Astrocyte (in vitro differentiated cells and primary cell): ENCODE results near the gene GAMT. TPM values are rescaled to one million over a fixed set of nuclear protein-coding genes. Genes with fewer than 3 reads are reported as not detected.

Experiments
- DNase-seq: peaks from one replicate; pipeline ENCODE4 v3.0.0-alpha.2; 2010; ENCODE audit warnings: low read depth
- FAIRE-seq: peaks from 2 replicates; lab custom pipeline; 2011; peaks lifted over from hg19 to GRCh38; lab: Jason Lieb, UNC
- H2AFZ ChIP-seq: 2 replicates; pipeline ENCODE4 v1.6.0; 2012; ENCODE audit warnings: low read depth, low read length, inconsistent platforms
- H3K27ac ChIP-seq: 2 replicates; pipeline ENCODE4 v1.5.1; 2011; ENCODE audit warnings: low read depth, low read length, inconsistent platforms
- H3K27me3 ChIP-seq: 2 replicates; pipeline ENCODE4 v1.6.0; 2011; ENCODE audit warnings: low read length, inconsistent platforms; ENCODE audit not compliant: insufficient read depth
- H3K36me3 ChIP-seq: 2 replicates; pipeline ENCODE4 v1.5.1; 2011; ENCODE audit warnings: low read length, inconsistent platforms; ENCODE audit not compliant: insufficient read depth
- H3K4me1 ChIP-seq: 2 replicates; pipeline ENCODE4 v1.5.1; 2011; ENCODE audit warnings: low read length, inconsistent platforms; ENCODE audit not compliant: insufficient read depth
- H3K4me2 ChIP-seq: 2 replicates; pipeline ENCODE4 v1.6.0; 2012; ENCODE audit warnings: low read length, inconsistent platforms
- H3K4me3 ChIP-seq: 2 replicates; pipeline ENCODE4 v1.5.1; 2011; ENCODE audit warnings: low read depth, mild to moderate bottlenecking, low read length, inconsistent platforms; ENCODE audit not compliant: insufficient read depth
- H3K79me2 ChIP-seq: 2 replicates; pipeline ENCODE4 v1.6.0; 2012; ENCODE audit warnings: mild to moderate bottlenecking, low read length, inconsistent platforms; ENCODE audit not compliant: insufficient read depth
- H3K9ac ChIP-seq: 2 replicates; pipeline ENCODE4 v1.6.0; 2012; ENCODE audit warnings: mild to moderate bottlenecking, low read length, inconsistent platforms
- H3K9me3 ChIP-seq: 2 replicates; pipeline ENCODE4 v1.5.1; 2012; ENCODE audit warnings: low read depth, mild to moderate bottlenecking, low read length, inconsistent platforms; ENCODE audit not compliant: insufficient read depth
- H4K20me1 ChIP-seq: 2 replicates; pipeline ENCODE4 v1.6.0; 2012; ENCODE audit warnings: low read length, inconsistent platforms; ENCODE audit not compliant: insufficient read depth
- H3K27ac Mint-ChIP-seq: one replicate; pipeline ENCODE4 v1.8.0; 2021; ENCODE audit warnings: mild to moderate bottlenecking, mixed read lengths; ENCODE audit not compliant: unreplicated experiment
- H3K27me3 Mint-ChIP-seq: one replicate; pipeline ENCODE4 v1.8.0; 2021; ENCODE audit warnings: low read depth, mixed read lengths; ENCODE audit not compliant: unreplicated experiment
- H3K36me3 Mint-ChIP-seq: one replicate; pipeline ENCODE4 v1.8.0; 2021; ENCODE audit warnings: low read depth, mixed read lengths; ENCODE audit not compliant: unreplicated experiment
- H3K4me1 Mint-ChIP-seq: one replicate; pipeline ENCODE4 v1.8.0; 2021; ENCODE audit warnings: low read depth, mixed read lengths; ENCODE audit not compliant: unreplicated experiment
- H3K4me3 Mint-ChIP-seq: one replicate; pipeline ENCODE4 v1.8.0; 2021; ENCODE audit warnings: mild to moderate bottlenecking, moderate library complexity, mixed read lengths; ENCODE audit not compliant: unreplicated experiment
- H3K9me3 Mint-ChIP-seq: one replicate; pipeline ENCODE4 v1.8.0; 2021; ENCODE audit warnings: mild to moderate bottlenecking, mixed read lengths; ENCODE audit not compliant: unreplicated experiment
- EZH2 ChIP-seq: IDR thresholded peaks from 2 replicates; pipeline ENCODE4 v1.6.1; 2012; ENCODE audit warnings: mild to moderate bottlenecking, low read length, inconsistent platforms; ENCODE audit not compliant: insufficient read depth
- total RNA-seq: library from RNA; stranded (reverse); gene quantifications from 2 replicates; pipeline ENCODE4 v1.2.1, GENCODE V29; 2021
- TF ChIP-seq, protein P1 (sequence below): IDR thresholded peaks from 2 replicates; pipeline ENCODE4 v1.5.1; 2011; ENCODE audit warnings: low read depth, mild to moderate bottlenecking, inconsistent platforms, low read length, moderate library complexity; ENCODE audit not compliant: insufficient read depth

Gene GAMT
- total RNA-seq, 1 donor from 2014 or later, result 35.9 TPM

DNA sequence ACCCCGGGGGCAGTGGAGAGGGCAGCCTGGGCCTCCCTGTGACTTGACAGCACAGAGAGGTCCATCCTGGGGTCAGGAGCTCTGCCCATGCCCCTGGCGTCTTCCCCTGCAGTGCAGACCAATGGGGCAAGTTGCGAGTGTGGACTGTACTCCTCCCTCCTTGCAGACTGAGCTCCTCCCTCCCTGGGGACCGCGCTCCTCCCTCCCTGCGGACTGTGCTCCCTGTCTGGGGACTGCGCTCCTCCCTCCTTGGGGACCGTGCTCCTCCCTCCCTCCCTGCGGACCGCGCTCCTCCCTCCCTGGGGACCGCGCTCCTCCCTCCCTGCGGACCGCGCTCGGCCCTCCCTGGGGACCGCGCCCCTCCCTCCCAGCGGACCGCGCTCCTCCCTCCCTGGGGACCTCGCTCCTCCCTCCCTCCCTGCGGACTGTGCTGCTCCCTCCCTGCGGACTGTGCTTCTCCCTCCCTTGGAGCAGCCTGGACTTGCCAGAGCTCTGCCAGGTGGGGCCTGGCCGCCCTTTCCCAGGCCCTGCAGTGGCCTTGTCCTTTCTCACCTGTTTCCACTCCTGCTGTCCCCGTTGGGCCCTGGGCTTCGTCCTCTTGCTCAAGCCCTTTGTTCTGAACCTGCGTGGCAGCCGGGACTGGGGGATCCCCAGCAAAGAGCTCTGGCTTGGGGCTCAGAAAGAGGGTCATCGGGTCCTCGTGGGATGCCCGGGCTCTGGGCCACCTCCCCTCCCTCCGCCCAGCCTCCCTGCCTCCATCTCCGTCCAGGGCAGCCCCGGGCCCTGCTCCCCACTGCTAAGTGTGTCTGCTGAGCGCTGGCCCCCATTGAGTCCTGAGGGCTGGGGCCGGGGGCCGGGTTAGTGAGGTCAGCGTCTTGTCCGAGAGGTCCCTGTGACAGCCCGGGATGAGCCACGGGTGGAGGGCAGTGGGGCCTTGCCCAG lies 6.8 kb downstream of the GAMT start:
- DNase-seq (no peak), FAIRE-seq (no peak)
- H4K20me1 ChIP-seq, result peaks cover 3% of the 10 kb centered on the region
- no peaks in the 10 kb centered on the region for H3K9me3 Mint-ChIP-seq
- H2AFZ ChIP-seq, result no peak overlapping the region
- H3K4me2 ChIP-seq, result no peak overlapping the region
- H3K36me3 Mint-ChIP-seq, result peaks cover 4% of the 10 kb centered on the region
- H3K4me1 ChIP-seq, result no peaks in the 10 kb centered on the region
- H3K4me1 Mint-ChIP-seq, result no peaks in the 10 kb centered on the region
- H3K27ac ChIP-seq, result no peak overlapping the region
- no peak overlapping the region for H3K4me3 Mint-ChIP-seq
- H3K9me3 ChIP-seq, result no peaks in the 10 kb centered on the region
- no peak overlapping the region for H3K9ac ChIP-seq
- TF ChIP-seq, protein P1, sequence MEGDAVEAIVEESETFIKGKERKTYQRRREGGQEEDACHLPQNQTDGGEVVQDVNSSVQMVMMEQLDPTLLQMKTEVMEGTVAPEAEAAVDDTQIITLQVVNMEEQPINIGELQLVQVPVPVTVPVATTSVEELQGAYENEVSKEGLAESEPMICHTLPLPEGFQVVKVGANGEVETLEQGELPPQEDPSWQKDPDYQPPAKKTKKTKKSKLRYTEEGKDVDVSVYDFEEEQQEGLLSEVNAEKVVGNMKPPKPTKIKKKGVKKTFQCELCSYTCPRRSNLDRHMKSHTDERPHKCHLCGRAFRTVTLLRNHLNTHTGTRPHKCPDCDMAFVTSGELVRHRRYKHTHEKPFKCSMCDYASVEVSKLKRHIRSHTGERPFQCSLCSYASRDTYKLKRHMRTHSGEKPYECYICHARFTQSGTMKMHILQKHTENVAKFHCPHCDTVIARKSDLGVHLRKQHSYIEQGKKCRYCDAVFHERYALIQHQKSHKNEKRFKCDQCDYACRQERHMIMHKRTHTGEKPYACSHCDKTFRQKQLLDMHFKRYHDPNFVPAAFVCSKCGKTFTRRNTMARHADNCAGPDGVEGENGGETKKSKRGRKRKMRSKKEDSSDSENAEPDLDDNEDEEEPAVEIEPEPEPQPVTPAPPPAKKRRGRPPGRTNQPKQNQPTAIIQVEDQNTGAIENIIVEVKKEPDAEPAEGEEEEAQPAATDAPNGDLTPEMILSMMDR, result no peak
- no peak for TF ChIP-seq EZH2
- no peaks in the 10 kb centered on the region for H3K79me2 ChIP-seq
- H3K27me3 Mint-ChIP-seq, result no peaks in the 10 kb centered on the region
- no peaks in the 10 kb centered on the region for H3K27me3 ChIP-seq
- no peaks in the 10 kb centered on the region for H3K36me3 ChIP-seq
- H3K4me3 ChIP-seq, result no peak overlapping the region
- no peak overlapping the region for H3K27ac Mint-ChIP-seq

DNA sequence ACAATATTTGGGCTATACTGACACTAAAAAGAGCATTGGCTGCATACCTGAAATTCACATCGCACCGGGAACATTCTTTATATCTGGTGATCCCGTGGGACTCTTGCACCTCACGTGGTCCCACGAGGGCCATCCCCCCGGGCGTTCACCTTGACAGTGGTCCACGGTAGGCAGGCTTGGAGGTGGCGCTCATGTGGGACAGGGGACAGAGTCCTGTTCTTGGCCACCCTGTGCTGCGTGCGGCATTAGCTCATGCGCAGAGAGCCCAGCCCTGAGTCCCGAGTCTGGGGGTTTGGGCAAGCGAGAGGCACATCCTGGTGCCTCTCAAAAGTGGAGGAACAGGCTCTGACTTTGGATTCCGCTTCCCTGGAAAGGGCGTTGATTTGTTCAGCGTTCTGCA lies 7.5 kb downstream of the GAMT start:
- Histone ChIP-seq H3K9ac (no peak overlapping the region), H3K4me1 (no peaks in the 10 kb centered on the region), H3K4me2 (no peak overlapping the region), H3K27me3 (no peaks in the 10 kb centered on the region), H3K4me3 (no peak overlapping the region), H3K9me3 (no peaks in the 10 kb centered on the region), H3K36me3 (peaks cover 2% of the 10 kb centered on the region), H3K27ac (no peak overlapping the region), H3K79me2 (peaks cover 5% of the 10 kb centered on the region), H2AFZ (no peak overlapping the region), H4K20me1 (peaks cover 9% of the 10 kb centered on the region)
- Mint-ChIP-seq H3K4me1 (no peaks in the 10 kb centered on the region), H3K27ac (no peak overlapping the region), H3K36me3 (peaks cover 7% of the 10 kb centered on the region), H3K4me3 (no peak overlapping the region), H3K9me3 (no peaks in the 10 kb centered on the region), H3K27me3 (no peaks in the 10 kb centered on the region)
- FAIRE-seq (no peak), DNase-seq (no peak)
- TF ChIP-seq EZH2, result no peak

DNA sequence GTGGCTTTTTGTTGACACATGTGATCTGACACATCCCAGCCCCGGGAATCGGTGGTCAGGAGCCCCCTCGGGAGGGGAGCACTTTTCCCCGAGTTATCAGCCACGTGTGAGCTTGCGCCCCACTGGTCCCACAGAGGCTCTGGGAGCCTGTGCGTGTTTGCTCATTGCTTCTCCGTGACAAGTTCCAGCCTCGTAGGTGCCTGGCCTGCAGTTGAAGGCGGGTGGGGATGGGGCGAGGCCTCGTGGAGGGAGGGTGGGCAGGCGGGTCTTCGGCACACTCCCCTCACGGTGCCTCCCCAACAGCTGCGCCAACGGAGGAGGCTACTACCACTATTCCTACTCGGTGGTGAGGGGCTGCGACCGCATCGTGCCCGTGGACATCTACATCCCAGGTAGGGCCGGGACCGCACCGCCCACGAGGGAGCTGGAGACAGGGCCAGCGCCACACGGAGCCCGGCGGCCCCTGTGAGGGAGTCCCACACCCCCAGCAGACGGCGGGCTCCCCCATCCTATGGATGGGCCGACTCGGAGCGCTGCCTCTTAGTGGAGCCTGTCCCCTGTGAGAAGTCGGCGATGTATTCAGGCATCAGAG lies 8.3 kb downstream of the GAMT start:
- TF ChIP-seq, protein P1, result no peak
- TF ChIP-seq EZH2, result no peak
- Mint-ChIP-seq H3K4me1 (no peaks in the 10 kb centered on the region), H3K9me3 (no peaks in the 10 kb centered on the region), H3K27ac (no peak overlapping the region), H3K27me3 (no peaks in the 10 kb centered on the region), H3K4me3 (no peak overlapping the region), H3K36me3 (peaks cover 7% of the 10 kb centered on the region)
- H3K79me2 ChIP-seq, result peaks cover 8% of the 10 kb centered on the region
- H3K4me3 ChIP-seq, result no peak overlapping the region
- FAIRE-seq, result no peak
- H2AFZ ChIP-seq, result no peak overlapping the region
- H3K4me1 ChIP-seq, result no peaks in the 10 kb centered on the region
- no peaks in the 10 kb centered on the region for H3K27me3 ChIP-seq
- H3K9ac ChIP-seq, result no peak overlapping the region
- no peak overlapping the region for H3K4me2 ChIP-seq
- H3K27ac ChIP-seq, result no peak overlapping the region
- peaks cover 4% of the 10 kb centered on the region for H3K36me3 ChIP-seq
- no peaks in the 10 kb centered on the region for H3K9me3 ChIP-seq
- DNase-seq, result no peak
- peaks cover 17% of the 10 kb centered on the region for H4K20me1 ChIP-seq
